MM.1S (cell line): ENCODE measurements around the gene HEATR1.
A peak's percentile ranks its signal among the peaks of the same experiment; 100 is the strongest.
"Not testable (repeated sequence)": the region's sequence is repeated elsewhere in the genome, so short reads cannot be mapped to it uniquely, and the experiment has no call there.

ENCODE experiments used
- DNase-seq: peaks from one replicate; pipeline ENCODE4 v3.0.0-alpha.2; 2015
- H2AFZ ChIP-seq: fragments of 300-600 bp; sonication (generic); 2 replicates; pipeline ENCODE4 v1.6.0; 2016; ENCODE audit warnings: antibody characterized with exemption, low read length
- H3F3A ChIP-seq: fragments of 300-600 bp; sonication (generic); 2 replicates; pipeline ENCODE4 v1.6.1; 2016; ENCODE audit warnings: mild to moderate bottlenecking, antibody characterized with exemption, low read length, moderate library complexity, mixed read lengths; ENCODE audit not compliant: insufficient read depth
- H3K27ac ChIP-seq: fragments of 300-600 bp; sonication (generic); 2 replicates; pipeline ENCODE4 v1.5.1; 2016; ENCODE audit warnings: mild to moderate bottlenecking, low read length
- H3K27me3 ChIP-seq: fragments of 300-600 bp; sonication (generic); replicated peaks from 2 replicates; pipeline ENCODE4 v1.6.0; 2016; ENCODE audit warnings: low read length; ENCODE audit not compliant: insufficient read depth
- H3K36me3 ChIP-seq: fragments of 300-600 bp; sonication (generic); replicated peaks from 2 replicates; pipeline ENCODE4 v1.6.1; 2016; ENCODE audit warnings: mild to moderate bottlenecking, low read length, mixed read lengths; ENCODE audit not compliant: insufficient read depth
- H3K4me1 ChIP-seq: fragments of 300-600 bp; sonication (generic); 2 replicates; pipeline ENCODE4 v1.6.1; 2016; ENCODE audit warnings: low read length, mixed read lengths
- H3K4me2 ChIP-seq: fragments of 300-600 bp; sonication (generic); 2 replicates; pipeline ENCODE4 v1.6.0; 2016; ENCODE audit warnings: low read depth, low read length
- H3K4me3 ChIP-seq: fragments of 300-600 bp; sonication (generic); 2 replicates; pipeline ENCODE4 v1.5.1; 2016; ENCODE audit warnings: low read length, mixed read lengths
- H3K79me2 ChIP-seq: fragments of 300-600 bp; sonication (generic); 2 replicates; pipeline ENCODE4 v1.6.1; 2016; ENCODE audit warnings: mixed run types, low read length, mixed read lengths
- H3K9ac ChIP-seq: fragments of 300-600 bp; sonication (generic); 2 replicates; pipeline ENCODE4 v1.6.1; 2016; ENCODE audit warnings: low read length, mixed read lengths
- H3K9me2 ChIP-seq: fragments of 300-600 bp; sonication (generic); replicated peaks from 2 replicates; pipeline ENCODE4 v1.6.1; 2016; ENCODE audit warnings: mild to moderate bottlenecking, low read length, mixed read lengths; ENCODE audit not compliant: insufficient read depth
- H3K9me3 ChIP-seq: fragments of 300-600 bp; sonication (generic); replicated peaks from 2 replicates; pipeline ENCODE4 v1.6.1; 2016; ENCODE audit warnings: mild to moderate bottlenecking, low read length, mixed read lengths; ENCODE audit not compliant: insufficient read depth
- H4K20me1 ChIP-seq: fragments of 300-600 bp; sonication (generic); 2 replicates; pipeline ENCODE4 v1.6.1; 2016; ENCODE audit warnings: mild to moderate bottlenecking, low read length, moderate library complexity, mixed read lengths; ENCODE audit not compliant: insufficient read depth
- CTCF ChIP-seq: fragments of 300-600 bp; sonication (generic); IDR thresholded peaks from 2 replicates; pipeline ENCODE4 v1.5.1; 2016; ENCODE audit warnings: antibody characterized with exemption, low read length, mixed read lengths
- EZH2 ChIP-seq: fragments of 300-600 bp; sonication (generic); optimal IDR thresholded peaks from 2 replicates; pipeline ENCODE3; 2017; ENCODE audit warnings: low read depth, mild to moderate bottlenecking, antibody characterized with exemption, low read length, mixed read lengths
- EZH2phosphoT487 ChIP-seq: fragments of 300-600 bp; sonication (generic); IDR thresholded peaks from 2 replicates; pipeline ENCODE4 v1.6.1; 2018; ENCODE audit warnings: antibody characterized with exemption, low read length

HEATR1 gene

DNA sequence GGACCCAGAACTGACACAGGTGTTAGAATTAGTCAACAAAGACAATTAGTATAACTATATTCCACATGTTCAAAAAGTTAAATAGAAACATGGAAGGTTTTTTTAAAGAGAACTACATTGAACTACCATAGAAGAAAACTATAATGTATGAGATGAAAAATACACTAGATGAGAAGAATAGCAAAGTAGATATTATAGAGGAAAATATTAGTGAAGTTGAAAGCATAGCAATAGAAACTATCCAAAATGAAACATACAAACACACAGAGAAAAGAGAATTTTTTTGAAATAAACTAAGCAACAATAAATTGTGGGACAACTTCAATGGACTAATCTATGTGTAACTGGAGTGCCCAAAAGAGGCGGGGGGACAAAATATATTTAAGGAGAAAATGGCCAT lies 8.0 kb upstream of the HEATR1 start:
- Histone ChIP-seq H3K27ac (no peak overlapping the region), H2AFZ (no peak overlapping the region), H4K20me1 (no peaks in the 10 kb centered on the region), H3K36me3 (no peaks in the 10 kb centered on the region), H3F3A (no peaks in the 10 kb centered on the region), H3K27me3 (no peaks in the 10 kb centered on the region), H3K9me3 (no peaks in the 10 kb centered on the region), H3K4me2 (no peak overlapping the region), H3K79me2 (no peaks in the 10 kb centered on the region), H3K4me3 (no peak overlapping the region), H3K9ac (no peak overlapping the region), H3K9me2 (no peaks in the 10 kb centered on the region), H3K4me1 (no peaks in the 10 kb centered on the region)
- TF ChIP-seq EZH2phosphoT487 (no peak), CTCF (no peak), EZH2 (no peak)
- no peak for DNase-seq

DNA sequence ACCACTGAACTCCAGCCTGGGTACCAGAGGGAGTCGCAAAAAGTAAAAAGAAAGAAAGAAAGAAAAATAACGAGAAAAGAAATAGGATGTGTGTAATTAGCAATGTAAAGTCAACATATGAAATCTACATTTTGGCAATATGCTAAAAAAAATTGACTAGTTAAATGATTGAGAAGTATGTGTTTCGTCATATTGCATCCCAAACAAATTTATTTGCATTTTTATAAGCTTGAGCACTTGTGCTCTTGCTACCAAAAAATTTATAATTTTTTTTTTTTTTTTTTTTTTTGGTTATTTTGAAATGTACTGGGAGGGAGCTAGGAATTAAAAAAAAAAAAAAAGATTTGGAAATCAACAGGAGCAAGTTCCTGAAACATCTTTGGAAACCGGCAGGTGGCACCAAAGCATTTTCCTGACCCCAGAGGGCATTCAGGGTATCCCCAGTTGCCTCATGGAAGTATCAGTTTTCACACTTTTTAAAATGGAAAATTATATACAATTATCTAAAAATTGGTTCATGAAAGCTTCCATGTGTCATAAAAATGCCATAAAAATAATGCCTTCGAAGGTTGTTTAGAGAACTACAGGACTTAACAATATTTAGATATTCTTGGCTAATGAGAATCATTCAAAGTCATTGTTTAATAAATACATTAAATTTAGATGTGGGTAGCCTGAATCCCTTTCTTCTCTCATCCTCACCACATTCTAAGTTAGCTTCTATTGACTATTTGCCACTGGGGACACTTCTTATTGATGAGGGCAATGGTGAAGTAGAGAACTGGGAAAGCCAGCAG lies 4.8 kb upstream of the HEATR1 start:
- Histone ChIP-seq H4K20me1 (no peaks in the 10 kb centered on the region), H3K4me3 (no peak overlapping the region), H3K9me2 (no peaks in the 10 kb centered on the region), H3F3A (peaks cover 6% of the 10 kb centered on the region), H3K4me2 (no peak overlapping the region), H3K9ac (no peak overlapping the region), H3K27ac (no peak overlapping the region), H3K27me3 (no peaks in the 10 kb centered on the region), H2AFZ (no peak overlapping the region), H3K79me2 (peaks cover 3% of the 10 kb centered on the region), H3K4me1 (no peaks in the 10 kb centered on the region), H3K36me3 (no peaks in the 10 kb centered on the region), H3K9me3 (no peaks in the 10 kb centered on the region)
- peak; percentile 41 for TF ChIP-seq CTCF
- TF ChIP-seq EZH2phosphoT487 = no peak
- no peak for TF ChIP-seq EZH2
- DNase-seq = peak; percentile 31

DNA sequence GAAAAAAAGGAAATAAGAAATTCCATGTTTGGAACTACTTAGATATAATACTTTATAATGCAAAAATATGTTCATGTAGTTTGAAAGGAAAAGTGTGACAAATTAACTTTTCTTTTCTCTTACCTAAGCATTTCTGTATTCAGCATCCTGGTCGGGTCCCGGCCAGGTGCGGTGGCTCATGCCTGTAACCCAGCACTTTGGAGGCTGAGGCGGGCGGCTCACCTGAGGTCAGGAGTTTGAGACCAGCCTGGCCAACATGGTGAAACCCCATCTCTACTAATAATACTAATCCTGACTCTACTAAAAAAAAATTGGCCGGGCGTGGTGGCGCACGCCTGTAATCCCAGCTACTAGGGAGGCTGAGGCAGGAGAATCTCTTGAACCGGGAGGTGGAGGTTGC lies 3.3 kb upstream of the HEATR1 start:
- not testable (repeated sequence) for H3K9ac ChIP-seq, H4K20me1 ChIP-seq, H3K4me2 ChIP-seq, H3K36me3 ChIP-seq, H3K27ac ChIP-seq, H3K9me3 ChIP-seq, DNase-seq, H3F3A ChIP-seq, H3K4me3 ChIP-seq, H3K4me1 ChIP-seq, H2AFZ ChIP-seq, H3K27me3 ChIP-seq, H3K9me2 ChIP-seq
- peaks cover 18% of the 10 kb centered on the region for H3K79me2 ChIP-seq
